H9 (cell line): ENCODE measurements around the gene DCTN5. TPM values are rescaled to one million over a fixed set of nuclear protein-coding genes. Genes with fewer than 3 reads are reported as not detected.

Experiments used
- DNase-seq: peaks from one replicate; pipeline ENCODE4 v3.0.0-alpha.2; 2017
- H2AFZ ChIP-seq: one replicate; pipeline ENCODE4 v1.6.1; 2013; ENCODE audit warnings: mild to moderate bottlenecking, low read length, control low read depth, moderate library complexity
- H2AK5ac ChIP-seq: 2 replicates; pipeline ENCODE4 v1.6.1; 2013; ENCODE audit warnings: low read length, control low read depth, mixed read lengths; ENCODE audit not compliant: insufficient read length
- H2BK120ac ChIP-seq: one replicate; pipeline ENCODE4 v1.6.1; 2013; ENCODE audit warnings: low read depth, mild to moderate bottlenecking, low read length, control low read depth, inconsistent platforms; ENCODE audit not compliant: poor library complexity, severe bottlenecking
- H2BK12ac ChIP-seq: 2 replicates; pipeline ENCODE4 v1.6.1; 2013; ENCODE audit warnings: low read length, control low read depth, mixed read lengths, low read depth; ENCODE audit not compliant: insufficient read length
- H2BK15ac ChIP-seq: 2 replicates; pipeline ENCODE4 v1.6.1; 2013; ENCODE audit warnings: low read depth, low read length, control low read depth
- H2BK20ac ChIP-seq: one replicate; pipeline ENCODE4 v1.6.1; 2013; ENCODE audit warnings: low read depth, mild to moderate bottlenecking, low read length, control low read depth, inconsistent platforms; ENCODE audit not compliant: poor library complexity, severe bottlenecking
- H2BK5ac ChIP-seq: 2 replicates; pipeline ENCODE4 v1.6.1; 2013; ENCODE audit warnings: low read length, control low read depth, mixed read lengths; ENCODE audit not compliant: insufficient read length
- H3K14ac ChIP-seq: 2 replicates; pipeline ENCODE4 v1.6.1; 2013; ENCODE audit warnings: low read length, control low read depth; ENCODE audit not compliant: insufficient read depth
- H3K18ac ChIP-seq: 2 replicates; pipeline ENCODE4 v1.6.1; 2013; ENCODE audit warnings: low read depth, mild to moderate bottlenecking, mixed read lengths, low read length, control low read depth; ENCODE audit not compliant: insufficient read length
- H3K23ac ChIP-seq: 2 replicates; pipeline ENCODE4 v1.6.1; 2013; ENCODE audit warnings: low read length, control low read depth, mixed read lengths, low read depth; ENCODE audit not compliant: insufficient read length
- H3K23me2 ChIP-seq: 2 replicates; pipeline ENCODE4 v1.6.1; 2013; ENCODE audit warnings: low read depth, mild to moderate bottlenecking, mixed read lengths, low read length, control low read depth; ENCODE audit not compliant: insufficient read length, poor library complexity, severe bottlenecking
- H3K27ac ChIP-seq: 2 replicates; pipeline ENCODE4 v1.5.1; 2013; ENCODE audit warnings: low read length, control low read depth, mixed read lengths, low read depth; ENCODE audit not compliant: insufficient read length
- H3K27me3 ChIP-seq: 2 replicates; pipeline ENCODE4 v1.6.1; 2013; ENCODE audit warnings: low read length, control low read depth, inconsistent platforms; ENCODE audit not compliant: insufficient read depth
- H3K4ac ChIP-seq: 2 replicates; pipeline ENCODE4 v1.6.1; 2013; ENCODE audit warnings: low read depth, mild to moderate bottlenecking, control low read depth, inconsistent platforms, low read length, moderate library complexity
- H3K4me1 ChIP-seq: 2 replicates; pipeline ENCODE4 v1.6.1; 2013; ENCODE audit warnings: low read length, control low read depth, inconsistent platforms; ENCODE audit not compliant: insufficient read depth
- H3K4me2 ChIP-seq: 2 replicates; pipeline ENCODE4 v1.6.1; 2013; ENCODE audit warnings: low read length, control low read depth, mixed read lengths; ENCODE audit not compliant: insufficient read length, insufficient read depth
- H3K56ac ChIP-seq: 2 replicates; pipeline ENCODE4 v1.6.1; 2013; ENCODE audit warnings: low read depth, mild to moderate bottlenecking, mixed read lengths, low read length, control low read depth; ENCODE audit not compliant: insufficient read length
- H3K79me1 ChIP-seq: 2 replicates; pipeline ENCODE4 v1.6.1; 2013; ENCODE audit warnings: low read depth, mild to moderate bottlenecking, moderate library complexity, low read length, control low read depth, inconsistent platforms; ENCODE audit not compliant: insufficient read depth, poor library complexity, severe bottlenecking
- H3K79me2 ChIP-seq: 2 replicates; pipeline ENCODE4 v1.6.1; 2013; ENCODE audit warnings: low read length, control low read depth, inconsistent platforms; ENCODE audit not compliant: insufficient read depth
- H3K9ac ChIP-seq: 2 replicates; pipeline ENCODE4 v1.6.1; 2013; ENCODE audit warnings: low read length, control low read depth, mixed read lengths; ENCODE audit not compliant: insufficient read length; ENCODE audit errors: extremely low read depth
- H3K9me3 ChIP-seq: one replicate; pipeline ENCODE4 v1.6.1; 2013; ENCODE audit warnings: low read depth, low read length, inconsistent platforms; ENCODE audit not compliant: control insufficient read depth
- H3T11ph ChIP-seq: one replicate; pipeline ENCODE4 v1.6.1; 2013; ENCODE audit warnings: mild to moderate bottlenecking, low read length, control low read depth, inconsistent platforms
- H4K20me1 ChIP-seq: one replicate; pipeline ENCODE4 v1.6.1; 2013; ENCODE audit not compliant: control insufficient read depth, insufficient read length, insufficient read depth
- H4K5ac ChIP-seq: 2 replicates; pipeline ENCODE4 v1.6.1; 2013; ENCODE audit warnings: low read depth, mild to moderate bottlenecking, mixed read lengths, low read length, control low read depth; ENCODE audit not compliant: insufficient read length
- H4K8ac ChIP-seq: replicated peaks from 2 replicates; pipeline ENCODE4 v1.6.1; 2013; ENCODE audit warnings: low read length, control low read depth, mixed read lengths, low read depth; ENCODE audit not compliant: insufficient read length
- H4K91ac ChIP-seq: 2 replicates; pipeline ENCODE4 v1.6.1; 2013; ENCODE audit warnings: low read depth, mild to moderate bottlenecking, moderate library complexity, mixed read lengths, low read length, control low read depth; ENCODE audit not compliant: insufficient read length
- H3K27ac Mint-ChIP-seq, 3 experiments: 2 replicates in 2 of 3; 3 replicates in 1 of 3; pipeline ENCODE4 v1.8.0; 2020 to 2021; ENCODE audit warnings: mixed read lengths in 3 of 3, mild to moderate bottlenecking in 1 of 3, moderate library complexity in 1 of 3
- H3K27me3 Mint-ChIP-seq: 2 replicates; pipeline ENCODE4 v1.8.0; 2021; ENCODE audit warnings: low read depth, mild to moderate bottlenecking, moderate library complexity, mixed read lengths
- H3K36me3 Mint-ChIP-seq, 3 experiments: 2 replicates in 2 of 3; 3 replicates in 1 of 3; pipeline ENCODE4 v1.8.0; 2020 to 2021; ENCODE audit warnings: low read depth in 3 of 3, mixed read lengths in 3 of 3; ENCODE audit not compliant: insufficient read depth in 1 of 3
- H3K4me1 Mint-ChIP-seq, 2 experiments: 2 replicates each; pipeline ENCODE4 v1.8.0; 2020; ENCODE audit warnings: mixed read lengths in 2 of 2
- H3K4me3 Mint-ChIP-seq, 2 experiments: 2 replicates in 1 of 2; 3 replicates in 1 of 2; pipeline ENCODE4 v1.8.0; 2020 to 2021; ENCODE audit warnings: mild to moderate bottlenecking in 2 of 2, mixed read lengths in 2 of 2, moderate library complexity in 1 of 2
- H3K9me3 Mint-ChIP-seq, 2 experiments: 2 replicates in 1 of 2; 3 replicates in 1 of 2; pipeline ENCODE4 v1.8.0; 2020; ENCODE audit warnings: mild to moderate bottlenecking in 2 of 2, mixed read lengths in 2 of 2, moderate library complexity in 1 of 2
- CTCF ChIP-seq: fragments of 200-600 bp; sonication (generic); conservative IDR thresholded peaks from 3 replicates; pipeline ENCODE4 v1.8.0; 2021; ENCODE audit warnings: antibody characterized with exemption, mild to moderate bottlenecking
- WGBS: extraction: QIAGEN DNeasy Blood & Tissue Kit; methylation state at CpG from one replicate; pipeline ENCODE4 v1.1.7; 2013; ENCODE audit warnings: missing lambda C conversion rate, low lambda C conversion rate, mixed read lengths; ENCODE audit not compliant: insufficient read length; ENCODE audit errors: extremely low coverage; 5-methylcytosine and 5-hydroxymethylcytosine counted together
- total RNA-seq: library from RNA; stranded (reverse); gene quantifications from 2 replicates; pipeline ENCODE4 v1.2.1, GENCODE V29; 2021

The DCTN5 gene
- total RNA-seq, 1 experiment from 2014 or later: 114 TPM

DNA sequence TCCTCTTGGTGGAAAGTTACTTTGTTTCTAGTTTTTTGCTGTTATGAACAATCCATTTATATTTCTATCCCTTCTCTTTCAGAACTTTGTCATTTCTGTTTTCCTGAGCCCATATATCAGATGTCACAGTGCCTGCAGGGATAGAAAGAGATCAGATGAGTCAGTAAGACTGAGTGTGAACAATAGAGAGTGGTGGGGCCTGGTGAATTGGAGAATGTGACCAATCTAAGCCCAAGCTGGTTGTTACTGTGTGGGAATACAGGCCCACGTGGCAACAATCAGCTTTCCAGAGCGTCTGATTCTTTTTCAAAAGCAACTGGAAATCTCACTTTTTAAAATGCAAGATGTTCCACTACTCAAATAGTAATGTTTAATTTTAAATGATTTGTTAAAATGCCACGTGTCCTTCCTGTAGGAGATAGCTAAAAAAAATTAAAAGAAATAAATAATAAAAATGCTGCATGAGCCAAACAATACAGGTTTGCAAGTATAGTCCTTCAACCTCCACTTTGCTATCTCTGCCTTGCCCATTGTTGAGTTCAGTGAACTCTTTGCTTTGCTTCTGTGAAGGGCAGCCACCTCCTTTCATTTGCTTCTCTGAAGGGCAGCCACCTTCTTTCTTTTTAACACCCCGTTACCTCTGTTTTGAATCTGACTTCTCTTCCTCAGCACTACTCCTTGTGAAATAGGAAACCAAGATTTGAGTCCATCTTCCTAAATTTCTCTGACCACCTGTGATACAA is 9.6 kb downstream of the DCTN5 start:
- Histone ChIP-seq H3K14ac (no peak overlapping the region), H3K4me1 (no peaks in the 10 kb centered on the region), H2BK12ac (no peak overlapping the region), H4K91ac (no peak overlapping the region), H3K56ac (no peak overlapping the region), H3K18ac (no peak overlapping the region), H3K9me3 (no peaks in the 10 kb centered on the region), H4K8ac (no peak overlapping the region), H3K23ac (no peak overlapping the region), H4K20me1 (no peaks in the 10 kb centered on the region), H2AK5ac (no peak overlapping the region), H3K4me2 (no peak overlapping the region), H4K5ac (no peak overlapping the region), H2BK5ac (no peak overlapping the region), H2BK120ac (no peak overlapping the region), H3K9ac (no peak overlapping the region), H2AFZ (no peak overlapping the region), H2BK20ac (no peak overlapping the region), H3K79me1 (peaks cover 3% of the 10 kb centered on the region), H3K23me2 (no peaks in the 10 kb centered on the region), H3K4ac (no peak overlapping the region), H3T11ph (no peak overlapping the region), H3K27me3 (no peaks in the 10 kb centered on the region), H3K27ac (no peak overlapping the region), H3K79me2 (peaks cover 4% of the 10 kb centered on the region; the same call in 1 of the 2 replicates), H2BK15ac (no peak overlapping the region)
- Mint-ChIP-seq H3K27me3 (no peaks in the 10 kb centered on the region), H3K4me3 (no peak overlapping the region), H3K9me3 (no peaks in the 10 kb centered on the region), H3K4me1 (peaks cover 3 to 7% of the 10 kb centered on the region in 2 experiments; a peak in 3 of 4 replicates), H3K27ac (peak overlapping the region in 2 of 3 experiments; percentile 36 to 73; a peak in 3 of 7 replicates), H3K36me3 (peaks cover 18 to 52% (median 35%) of the 10 kb centered on the region in 3 experiments; a peak in 6 of 7 replicates)
- no CpG with 5 or more reads among the region's 4 CpGs for WGBS
- no peak for TF ChIP-seq CTCF
- no peak for DNase-seq
